C4-2B (cell line): Measurements from ENCODE around the gene P2RX7.

Experiments used
- ZFX ChIP-seq: fragments of 450-650 bp; IDR thresholded peaks from 2 replicates; pipeline ENCODE4 v1.6.1; 2017
- TF ChIP-seq, protein P1 (sequence below): fragments of 450-650 bp; conservative IDR thresholded peaks from 2 replicates; pipeline ENCODE4 v1.5.1; 2017; ENCODE audit warnings: mild to moderate bottlenecking

- TF ChIP-seq, protein P1, sequence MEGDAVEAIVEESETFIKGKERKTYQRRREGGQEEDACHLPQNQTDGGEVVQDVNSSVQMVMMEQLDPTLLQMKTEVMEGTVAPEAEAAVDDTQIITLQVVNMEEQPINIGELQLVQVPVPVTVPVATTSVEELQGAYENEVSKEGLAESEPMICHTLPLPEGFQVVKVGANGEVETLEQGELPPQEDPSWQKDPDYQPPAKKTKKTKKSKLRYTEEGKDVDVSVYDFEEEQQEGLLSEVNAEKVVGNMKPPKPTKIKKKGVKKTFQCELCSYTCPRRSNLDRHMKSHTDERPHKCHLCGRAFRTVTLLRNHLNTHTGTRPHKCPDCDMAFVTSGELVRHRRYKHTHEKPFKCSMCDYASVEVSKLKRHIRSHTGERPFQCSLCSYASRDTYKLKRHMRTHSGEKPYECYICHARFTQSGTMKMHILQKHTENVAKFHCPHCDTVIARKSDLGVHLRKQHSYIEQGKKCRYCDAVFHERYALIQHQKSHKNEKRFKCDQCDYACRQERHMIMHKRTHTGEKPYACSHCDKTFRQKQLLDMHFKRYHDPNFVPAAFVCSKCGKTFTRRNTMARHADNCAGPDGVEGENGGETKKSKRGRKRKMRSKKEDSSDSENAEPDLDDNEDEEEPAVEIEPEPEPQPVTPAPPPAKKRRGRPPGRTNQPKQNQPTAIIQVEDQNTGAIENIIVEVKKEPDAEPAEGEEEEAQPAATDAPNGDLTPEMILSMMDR = no peak
- TF ChIP-seq ZFX = no peak
These were observed 91.9 kb downstream of the P2RX7 start for GRCh38 chr12:121224591-121224990.
